ENCODE data around the gene ADAM22.

DNA sequence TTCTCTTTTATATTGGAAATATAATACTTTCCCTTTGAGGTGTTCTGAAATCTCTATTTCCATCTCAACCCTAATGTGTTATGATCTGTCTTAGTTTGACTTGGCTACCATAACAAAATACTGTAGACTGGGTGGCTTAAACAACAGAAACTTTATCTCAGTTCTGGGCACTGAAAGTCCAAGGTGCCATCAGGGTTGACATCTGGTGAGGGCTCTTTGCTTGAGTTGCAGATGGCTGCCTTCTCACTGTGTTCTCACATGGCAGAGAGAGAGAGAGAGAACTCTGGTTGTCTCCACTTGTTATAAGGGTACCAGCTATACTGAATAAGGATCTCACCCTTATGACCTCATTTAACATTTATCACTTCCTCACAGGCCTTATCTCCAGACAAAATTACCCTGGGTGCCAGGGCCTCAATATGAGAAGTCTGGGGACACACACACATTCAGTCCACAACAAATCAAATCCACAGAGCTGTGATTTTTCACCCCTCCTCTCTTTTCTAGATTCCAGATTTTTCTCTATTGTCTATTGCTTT lies 181.3 kb downstream of the ADAM22 start:
- TF ChIP-seq, protein P1, sequence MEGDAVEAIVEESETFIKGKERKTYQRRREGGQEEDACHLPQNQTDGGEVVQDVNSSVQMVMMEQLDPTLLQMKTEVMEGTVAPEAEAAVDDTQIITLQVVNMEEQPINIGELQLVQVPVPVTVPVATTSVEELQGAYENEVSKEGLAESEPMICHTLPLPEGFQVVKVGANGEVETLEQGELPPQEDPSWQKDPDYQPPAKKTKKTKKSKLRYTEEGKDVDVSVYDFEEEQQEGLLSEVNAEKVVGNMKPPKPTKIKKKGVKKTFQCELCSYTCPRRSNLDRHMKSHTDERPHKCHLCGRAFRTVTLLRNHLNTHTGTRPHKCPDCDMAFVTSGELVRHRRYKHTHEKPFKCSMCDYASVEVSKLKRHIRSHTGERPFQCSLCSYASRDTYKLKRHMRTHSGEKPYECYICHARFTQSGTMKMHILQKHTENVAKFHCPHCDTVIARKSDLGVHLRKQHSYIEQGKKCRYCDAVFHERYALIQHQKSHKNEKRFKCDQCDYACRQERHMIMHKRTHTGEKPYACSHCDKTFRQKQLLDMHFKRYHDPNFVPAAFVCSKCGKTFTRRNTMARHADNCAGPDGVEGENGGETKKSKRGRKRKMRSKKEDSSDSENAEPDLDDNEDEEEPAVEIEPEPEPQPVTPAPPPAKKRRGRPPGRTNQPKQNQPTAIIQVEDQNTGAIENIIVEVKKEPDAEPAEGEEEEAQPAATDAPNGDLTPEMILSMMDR (IDR thresholded peaks at IDR 0.05; ENCODE audit: low read depth, low read length, poor library complexity, severe bottlenecking), result no peak
- TF ChIP-seq EZH2phosphoT487 (IDR thresholded peaks at IDR 0.05; ENCODE audit: borderline replicate concordance, low read length), result no peak

All from DOHH2 (cell line).